GDM1 (cell line): ENCODE data around the gene ARMC8.

Experiments used
- DNase-seq: peaks from one replicate; lab custom pipeline; 2025; lab: John Stamatoyannopoulos, UW

ARMC8 gene

GRCh38 chr3:138308783-138309182 is 121.7 kb downstream of the ARMC8 start:
- DNase-seq: no peak

DNA sequence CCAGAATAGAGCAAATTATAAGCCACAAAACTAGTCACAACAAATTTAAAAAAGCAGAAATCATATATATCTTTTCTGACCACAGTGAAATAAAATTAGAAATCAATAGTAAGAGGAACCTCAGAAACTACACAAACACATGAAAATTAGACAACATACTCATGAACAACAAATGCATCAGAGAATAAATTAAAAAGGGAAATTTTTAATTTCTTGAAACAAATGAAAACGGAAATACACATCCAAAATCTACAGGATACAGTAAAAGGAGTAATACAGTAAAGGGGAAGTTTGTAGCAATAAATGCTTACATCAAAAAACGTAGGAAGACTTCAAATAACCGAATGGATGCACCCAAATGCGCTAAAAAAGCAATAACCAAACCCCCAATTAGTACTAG is 123.4 kb downstream of the ARMC8 start:
- DNase-seq: no peak

- DNase-seq: no peak
Measured at GRCh38 chr3:138314751-138315150, 127.7 kb downstream of the ARMC8 start.

DNA sequence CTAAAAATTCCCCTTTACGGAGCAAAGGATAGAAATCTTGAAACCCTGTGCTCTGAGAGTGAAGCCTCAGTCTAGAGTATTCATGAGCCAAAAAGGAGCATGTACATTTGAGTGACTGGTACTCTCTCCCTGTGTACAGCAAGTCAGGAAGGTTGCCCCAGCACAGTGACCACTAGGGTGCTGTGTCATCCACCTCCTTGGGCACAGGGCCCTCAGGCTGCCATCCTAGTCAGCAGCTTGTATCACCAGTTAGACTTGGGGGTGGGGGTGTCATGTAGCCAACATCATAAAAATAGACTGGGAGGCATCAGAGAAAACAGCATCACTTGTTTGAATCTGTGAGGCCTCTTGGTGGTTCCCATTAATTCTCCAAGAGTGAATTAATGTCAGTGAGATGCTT is 130.6 kb downstream of the ARMC8 start:
- no peak for DNase-seq

- DNase-seq: no peak
Measured at GRCh38 chr3:138323971-138324370, 136.9 kb downstream of the ARMC8 start.

DNA sequence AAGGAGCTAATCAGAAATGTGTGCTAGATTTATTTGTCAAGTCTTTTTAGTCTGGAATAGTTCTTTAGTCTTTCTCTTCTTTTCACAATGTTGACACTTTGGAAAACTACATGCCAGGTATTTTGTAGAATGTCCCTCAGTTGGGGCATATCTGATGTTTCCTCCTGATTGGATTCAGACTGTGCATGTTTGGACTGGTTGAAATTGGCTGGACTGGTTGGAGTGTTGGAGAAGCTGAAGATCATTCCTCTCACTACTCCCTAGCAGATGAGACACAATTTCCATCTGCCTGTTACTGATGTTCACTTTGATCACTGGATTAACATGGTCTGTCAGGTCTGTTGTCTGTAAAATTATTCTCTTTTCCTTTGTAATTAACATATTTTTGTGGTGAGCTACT is 138.9 kb downstream of the ARMC8 start:
- no peak for DNase-seq

GRCh38 chr3:138326866-138327595 is 139.9 kb downstream of the ARMC8 start:
- DNase-seq: no peak

- no peak for DNase-seq
Measured at GRCh38 chr3:138327831-138328230, 140.7 kb downstream of the ARMC8 start.

DNA sequence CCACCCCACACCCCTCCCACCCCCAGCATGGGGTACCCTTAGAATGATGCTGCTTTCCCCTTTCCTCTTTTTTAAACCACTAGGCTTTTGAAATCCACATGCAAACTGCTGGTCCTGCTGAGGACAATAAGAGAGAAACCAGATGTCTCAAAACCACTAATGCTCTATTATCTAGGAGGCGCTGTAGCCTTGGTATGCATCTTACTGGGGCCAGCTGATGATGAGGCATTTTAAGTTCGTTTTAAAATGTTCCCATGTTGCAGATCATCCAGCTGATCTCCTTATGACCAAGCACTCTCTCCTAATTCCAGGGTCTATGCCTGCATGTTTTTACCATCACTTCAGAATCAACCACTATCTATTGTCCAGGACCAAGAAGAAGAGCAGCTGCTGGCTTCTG is 141.2 kb downstream of the ARMC8 start:
- no peak for DNase-seq

DNA sequence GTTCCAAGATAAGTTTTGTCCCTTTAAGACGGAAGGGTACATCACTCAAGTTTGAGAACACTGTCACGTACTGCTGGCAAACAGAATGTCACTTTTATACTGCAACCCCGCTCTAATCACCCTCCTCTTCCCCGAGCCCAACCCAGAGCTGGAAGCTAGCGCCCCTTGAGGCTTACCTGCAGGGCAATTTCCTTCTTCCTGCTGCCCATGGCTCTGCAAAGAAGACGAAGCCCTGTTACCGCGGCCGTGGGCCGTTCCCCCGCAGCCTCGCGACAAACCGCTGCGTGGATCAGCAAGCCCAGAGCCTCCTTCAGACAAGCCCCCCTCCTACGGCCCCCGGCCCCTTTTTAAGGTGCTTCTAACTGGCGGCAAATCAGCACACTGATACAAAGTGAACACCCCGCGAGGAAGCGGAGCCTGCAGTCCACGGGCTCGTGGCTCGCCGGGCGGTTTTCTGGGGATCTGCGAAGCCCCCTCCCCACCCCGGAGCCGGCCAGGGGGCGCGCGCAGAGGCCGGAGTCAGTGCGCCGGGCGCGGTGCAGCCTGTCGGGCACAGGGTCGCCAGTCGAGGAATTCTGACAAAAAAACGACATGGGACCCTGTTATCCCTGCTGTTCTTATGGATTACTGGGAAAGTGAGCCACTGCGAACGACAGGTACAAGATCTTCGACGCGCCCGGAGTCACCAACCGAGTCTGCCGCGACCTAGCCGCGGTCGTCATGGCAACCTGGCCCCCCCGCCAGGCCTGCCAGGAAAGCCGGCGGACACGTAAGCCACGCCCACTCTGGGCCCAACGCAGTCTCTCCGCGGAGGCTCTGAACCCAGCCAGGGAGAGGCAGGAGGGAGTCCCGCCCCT is 142.3 kb downstream of the ARMC8 start, which contains the start of gene NME9:
TSS of gene NME9 (minus strand) at position 725 of the 857 bp plus-strand sequence. CDS start at position 209, 516 bp downstream.
- peak; percentile 65 for DNase-seq

- DNase-seq: no peak
Measured at GRCh38 chr3:138329984-138330293, 142.8 kb downstream of the ARMC8 start.

- no peak for DNase-seq
Measured at GRCh38 chr3:138331143-138331894, 144.2 kb downstream of the ARMC8 start.

DNA sequence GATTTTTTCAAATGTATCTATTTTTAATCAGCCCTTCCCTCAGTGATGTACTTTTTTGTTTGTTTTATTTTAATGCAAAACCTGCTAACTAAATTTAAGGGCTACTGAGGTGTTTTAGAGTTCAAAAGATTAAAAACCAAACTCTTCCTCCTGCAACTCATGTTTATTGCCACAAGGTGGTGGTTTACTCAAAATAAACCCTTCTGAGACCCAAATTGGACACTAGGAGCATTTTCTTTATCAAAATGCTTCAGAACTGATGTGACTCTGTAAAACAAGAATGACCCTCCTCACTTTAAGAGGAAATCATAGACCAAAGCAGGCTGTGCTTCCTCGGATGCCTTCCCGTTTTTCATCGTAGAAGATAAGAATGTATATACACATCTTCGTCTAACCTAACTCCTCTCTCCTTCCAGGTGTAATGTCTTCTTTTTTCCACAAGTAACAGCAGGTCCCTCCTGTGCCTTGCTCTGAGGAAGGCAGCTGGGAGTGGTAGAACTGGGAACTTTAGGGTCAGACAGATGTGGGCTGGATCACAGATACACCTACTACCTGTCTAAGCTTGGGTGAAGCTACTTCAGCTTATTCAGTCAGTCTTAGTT is 145.5 kb downstream of the ARMC8 start:
- no peak for DNase-seq

DNA sequence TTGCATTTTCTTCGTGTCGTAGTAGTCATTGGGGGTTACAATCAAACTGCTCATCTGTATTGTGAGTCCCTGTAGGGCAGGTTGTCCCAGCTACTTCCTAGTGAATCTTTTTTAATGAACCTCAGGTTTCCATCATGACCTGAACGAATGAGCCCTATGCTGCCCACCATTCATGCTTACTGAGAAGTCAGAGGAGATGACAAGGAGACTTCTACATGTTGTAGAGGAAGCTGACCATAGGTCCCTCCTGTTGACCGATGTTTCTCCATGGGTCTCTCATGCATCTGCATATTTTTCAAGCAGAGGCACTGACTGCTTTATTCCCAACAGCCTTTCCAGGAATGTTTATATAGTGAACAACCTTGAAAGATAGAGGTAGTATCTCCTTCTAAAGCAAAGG is 147.5 kb downstream of the ARMC8 start:
- DNase-seq: no peak

GRCh38 chr3:138336454-138336999 is 149.4 kb downstream of the ARMC8 start:
- no peak for DNase-seq

DNA sequence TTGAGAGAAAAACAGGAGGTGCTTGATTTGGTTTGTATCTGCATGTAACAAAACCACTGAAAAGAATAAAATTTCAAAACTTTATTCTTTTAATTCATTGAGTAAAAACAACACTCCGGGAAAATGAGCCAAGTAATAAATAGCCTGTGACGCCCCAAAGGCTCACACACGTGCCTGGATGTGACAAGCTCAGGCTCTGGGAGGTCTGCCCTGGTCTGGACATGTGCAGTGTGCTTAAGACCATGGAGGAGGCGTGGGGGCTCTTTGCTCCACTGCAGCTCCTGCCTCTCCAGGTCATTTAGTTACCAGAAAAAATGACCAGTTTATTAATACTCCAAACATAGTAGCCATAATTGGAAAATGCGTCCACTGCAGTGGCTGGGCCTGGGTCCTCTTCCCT is 151.1 kb downstream of the ARMC8 start:
- no peak for DNase-seq

DNA sequence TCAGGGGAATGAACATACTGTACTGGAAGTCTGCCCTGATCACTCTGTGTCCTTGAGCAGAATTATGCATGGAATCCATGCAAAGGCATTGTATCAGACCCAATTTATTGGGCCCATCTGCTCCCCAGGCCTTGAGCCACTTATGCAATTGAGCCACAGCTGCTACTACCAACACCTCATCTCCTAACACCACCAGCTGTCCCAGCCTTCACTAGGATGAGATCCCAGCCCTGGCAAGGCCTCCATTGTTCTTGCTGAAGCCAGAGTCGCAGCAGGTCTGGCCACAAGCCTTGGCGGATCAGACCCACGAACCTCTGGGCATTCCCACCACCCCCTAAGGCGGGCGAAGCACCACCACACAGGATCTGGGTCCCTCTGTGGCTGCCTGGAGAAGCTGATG is 151.7 kb downstream of the ARMC8 start:
- no peak for DNase-seq

DNA sequence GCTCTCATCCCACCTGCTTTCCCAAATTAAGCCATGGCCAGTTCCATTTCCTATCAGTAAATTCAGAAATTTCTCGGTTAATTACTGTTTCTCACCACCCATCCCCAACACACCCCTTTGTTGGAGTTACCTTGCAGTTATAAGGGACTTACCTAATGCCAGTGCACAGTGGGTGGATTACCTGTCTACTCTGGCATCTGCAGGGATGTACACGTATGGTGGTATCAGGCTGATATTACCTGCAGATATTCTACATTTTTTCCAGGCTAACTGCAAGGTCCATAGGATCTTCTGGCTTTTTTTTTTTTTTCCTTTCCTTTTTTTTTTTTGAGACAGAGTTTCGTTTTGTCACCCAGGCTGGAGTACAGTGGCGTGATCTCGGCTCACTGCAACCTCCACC is 153.4 kb downstream of the ARMC8 start:
- DNase-seq: no peak

DNA sequence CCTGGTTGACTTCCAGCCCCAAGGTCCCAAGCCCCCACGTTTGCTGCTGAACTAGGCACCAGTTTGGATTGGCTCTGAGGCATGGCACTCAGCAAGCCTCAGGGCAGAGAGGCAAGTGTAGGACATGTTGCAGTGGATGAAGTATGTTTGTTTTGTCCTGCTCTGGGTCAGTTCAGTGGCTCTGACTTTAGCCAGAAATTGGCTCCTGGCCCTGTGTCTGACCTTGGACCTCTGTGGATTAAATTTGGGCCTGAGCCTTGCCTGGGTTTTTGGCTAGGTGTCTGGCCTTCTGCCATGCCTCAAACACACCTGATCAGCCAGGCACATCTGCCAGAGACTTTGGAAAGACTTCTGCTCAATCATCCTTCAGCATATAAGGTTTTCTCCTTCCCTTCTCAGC is 157.7 kb downstream of the ARMC8 start:
- no peak for DNase-seq
